ENCODE data around the gene GUCD1. TPM values are rescaled to one million over a fixed set of nuclear protein-coding genes. Genes with fewer than 3 reads are reported as not detected.

The GUCD1 gene
- total and polyA plus RNA-seq, 10 of the 15 experiments (the other 5 are each of a cell fraction or from before 2014, with no cell fraction given): 56.0 to 177 (median 88.2) TPM

DNA sequence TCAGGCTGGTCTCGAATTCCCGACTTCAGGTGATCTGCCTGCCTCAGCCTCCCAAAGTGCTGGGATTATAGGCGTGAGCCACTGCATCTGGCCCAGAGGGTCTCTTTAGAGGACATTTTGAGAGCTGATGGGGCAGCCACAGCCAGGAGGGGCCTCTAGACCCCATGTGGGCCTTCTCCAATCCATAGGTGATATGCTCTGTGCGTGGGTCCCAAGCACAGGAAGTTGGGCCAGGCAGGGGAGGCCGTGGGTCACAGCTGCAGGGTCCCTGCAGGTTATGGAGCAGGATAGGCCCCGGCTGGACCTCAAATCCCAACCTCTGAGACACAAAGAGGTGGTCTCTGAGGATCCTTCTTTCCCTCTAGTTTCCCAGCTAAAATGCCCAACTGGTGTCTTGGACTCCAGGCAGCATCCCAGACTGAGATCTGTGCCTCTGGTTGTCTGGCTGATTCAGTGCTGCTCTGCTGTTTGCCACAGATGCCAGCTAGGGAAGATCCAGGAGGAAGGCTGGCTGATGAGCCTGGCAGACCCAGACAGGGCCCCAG, 36.4 kb upstream of the GUCD1 start (continued):
- TF ChIP-seq, protein P1, sequence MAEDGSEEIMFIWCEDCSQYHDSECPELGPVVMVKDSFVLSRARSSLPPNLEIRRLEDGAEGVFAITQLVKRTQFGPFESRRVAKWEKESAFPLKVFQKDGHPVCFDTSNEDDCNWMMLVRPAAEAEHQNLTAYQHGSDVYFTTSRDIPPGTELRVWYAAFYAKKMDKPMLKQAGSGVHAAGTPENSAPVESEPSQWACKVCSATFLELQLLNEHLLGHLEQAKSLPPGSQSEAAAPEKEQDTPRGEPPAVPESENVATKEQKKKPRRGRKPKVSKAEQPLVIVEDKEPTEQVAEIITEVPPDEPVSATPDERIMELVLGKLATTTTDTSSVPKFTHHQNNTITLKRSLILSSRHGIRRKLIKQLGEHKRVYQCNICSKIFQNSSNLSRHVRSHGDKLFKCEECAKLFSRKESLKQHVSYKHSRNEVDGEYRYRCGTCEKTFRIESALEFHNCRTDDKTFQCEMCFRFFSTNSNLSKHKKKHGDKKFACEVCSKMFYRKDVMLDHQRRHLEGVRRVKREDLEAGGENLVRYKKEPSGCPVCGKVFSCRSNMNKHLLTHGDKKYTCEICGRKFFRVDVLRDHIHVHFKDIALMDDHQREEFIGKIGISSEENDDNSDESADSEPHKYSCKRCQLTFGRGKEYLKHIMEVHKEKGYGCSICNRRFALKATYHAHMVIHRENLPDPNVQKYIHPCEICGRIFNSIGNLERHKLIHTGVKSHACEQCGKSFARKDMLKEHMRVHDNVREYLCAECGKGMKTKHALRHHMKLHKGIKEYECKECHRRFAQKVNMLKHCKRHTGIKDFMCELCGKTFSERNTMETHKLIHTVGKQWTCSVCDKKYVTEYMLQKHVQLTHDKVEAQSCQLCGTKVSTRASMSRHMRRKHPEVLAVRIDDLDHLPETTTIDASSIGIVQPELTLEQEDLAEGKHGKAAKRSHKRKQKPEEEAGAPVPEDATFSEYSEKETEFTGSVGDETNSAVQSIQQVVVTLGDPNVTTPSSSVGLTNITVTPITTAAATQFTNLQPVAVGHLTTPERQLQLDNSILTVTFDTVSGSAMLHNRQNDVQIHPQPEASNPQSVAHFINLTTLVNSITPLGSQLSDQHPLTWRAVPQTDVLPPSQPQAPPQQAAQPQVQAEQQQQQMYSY (CRISPR knock-in tag; IDR thresholded peaks at IDR 0.05): no peak
- TF ChIP-seq ZNF384 (IDR thresholded peaks at IDR 0.05; ENCODE audit: borderline replicate concordance, low read depth, low read length) (no peak), ZSCAN29 (IDR thresholded peaks at IDR 0.05) (no peak)

DNA sequence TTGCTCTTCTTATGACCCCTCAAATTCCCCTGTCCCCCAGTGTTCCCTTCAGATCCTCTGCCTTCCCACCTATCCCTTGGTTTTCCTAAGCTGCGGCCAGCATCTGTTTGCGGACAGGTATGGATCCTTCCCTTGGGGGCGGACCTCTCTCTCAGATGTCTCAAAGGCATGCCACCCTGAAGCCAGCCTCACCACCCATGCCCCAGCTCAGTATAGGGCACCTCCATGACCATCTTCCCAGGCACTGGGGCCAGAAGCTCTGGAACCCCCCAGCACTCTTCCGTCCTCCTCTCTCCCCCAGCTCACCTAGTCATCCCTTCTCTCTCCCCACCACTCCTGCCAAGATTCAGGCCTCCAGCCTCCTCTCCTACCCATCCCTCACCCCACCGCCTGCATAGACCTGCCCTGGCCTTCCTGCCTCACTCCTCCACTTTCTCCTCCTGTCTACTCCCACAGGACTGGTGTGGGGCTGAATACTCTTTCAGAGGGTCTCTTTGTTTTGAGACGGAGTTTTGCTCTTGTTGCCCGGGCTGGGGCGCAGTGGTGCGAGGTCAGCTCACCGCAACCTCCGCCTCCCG, 35.7 kb upstream of the GUCD1 start:
- intact Hi-C loops (cut with micrococcal nuclease; ENCODE audit: unreplicated experiment): no loop called here
- ATAC-seq: no peak
- TF ChIP-seq SMAD1 (IDR thresholded peaks at IDR 0.05; ENCODE audit: low read depth, partially characterized antibody) (no peak), ZNF384 (IDR thresholded peaks at IDR 0.05; ENCODE audit: borderline replicate concordance, low read depth, low read length) (no peak), NFYB (IDR thresholded peaks at IDR 0.05; ENCODE audit: insufficient read depth, low read depth, low read length) (no peak), NR2F1 (conservative IDR thresholded peaks at IDR 0.05) (no peak), SUPT20H (IDR thresholded peaks at IDR 0.05; ENCODE audit: borderline replicate concordance, control insufficient read depth, low read depth, low read length) (no peak), ZNF274 (IDR thresholded peaks at IDR 0.05; ENCODE audit: insufficient read depth, insufficient read length) (no peak)
- TF ChIP-seq, protein P2, sequence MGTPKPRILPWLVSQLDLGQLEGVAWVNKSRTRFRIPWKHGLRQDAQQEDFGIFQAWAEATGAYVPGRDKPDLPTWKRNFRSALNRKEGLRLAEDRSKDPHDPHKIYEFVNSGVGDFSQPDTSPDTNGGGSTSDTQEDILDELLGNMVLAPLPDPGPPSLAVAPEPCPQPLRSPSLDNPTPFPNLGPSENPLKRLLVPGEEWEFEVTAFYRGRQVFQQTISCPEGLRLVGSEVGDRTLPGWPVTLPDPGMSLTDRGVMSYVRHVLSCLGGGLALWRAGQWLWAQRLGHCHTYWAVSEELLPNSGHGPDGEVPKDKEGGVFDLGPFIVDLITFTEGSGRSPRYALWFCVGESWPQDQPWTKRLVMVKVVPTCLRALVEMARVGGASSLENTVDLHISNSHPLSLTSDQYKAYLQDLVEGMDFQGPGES (IDR thresholded peaks at IDR 0.05): no peak
- TF ChIP-seq, protein P1 (CRISPR knock-in tag; IDR thresholded peaks at IDR 0.05): no peak
- TF ChIP-seq, protein P3, sequence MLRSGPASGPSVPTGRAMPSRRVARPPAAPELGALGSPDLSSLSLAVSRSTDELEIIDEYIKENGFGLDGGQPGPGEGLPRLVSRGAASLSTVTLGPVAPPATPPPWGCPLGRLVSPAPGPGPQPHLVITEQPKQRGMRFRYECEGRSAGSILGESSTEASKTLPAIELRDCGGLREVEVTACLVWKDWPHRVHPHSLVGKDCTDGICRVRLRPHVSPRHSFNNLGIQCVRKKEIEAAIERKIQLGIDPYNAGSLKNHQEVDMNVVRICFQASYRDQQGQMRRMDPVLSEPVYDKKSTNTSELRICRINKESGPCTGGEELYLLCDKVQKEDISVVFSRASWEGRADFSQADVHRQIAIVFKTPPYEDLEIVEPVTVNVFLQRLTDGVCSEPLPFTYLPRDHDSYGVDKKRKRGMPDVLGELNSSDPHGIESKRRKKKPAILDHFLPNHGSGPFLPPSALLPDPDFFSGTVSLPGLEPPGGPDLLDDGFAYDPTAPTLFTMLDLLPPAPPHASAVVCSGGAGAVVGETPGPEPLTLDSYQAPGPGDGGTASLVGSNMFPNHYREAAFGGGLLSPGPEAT (IDR thresholded peaks at IDR 0.05; ENCODE audit: low read depth): no peak

More for the DNA sequence above, 35.7 kb upstream of the GUCD1 start:
- Histone ChIP-seq H3K9ac (ENCODE audit: control insufficient read depth, insufficient read depth, low read length) (no peak overlapping the region), H3K27me3 (replicated peaks in 1 of 2; ENCODE audit: control insufficient read depth in 2 of 2, insufficient read depth in 2 of 2, low read length in 1 of 2) (no peaks in the 10 kb centered on the region), H3K4me1 (ENCODE audit: control insufficient read depth, insufficient read depth, low read length) (no peaks in the 10 kb centered on the region), H4K20me1 (ENCODE audit: control insufficient read depth, insufficient read depth) (no peaks in the 10 kb centered on the region), H3K9me3 (replicated peaks; ENCODE audit: control insufficient read depth, insufficient read depth, low read length) (no peaks in the 10 kb centered on the region), H2AFZ (ENCODE audit: control insufficient read depth, low read depth, low read length) (no peak overlapping the region), H3K4me3 (no peak overlapping the region), H3K4me2 (ENCODE audit: control insufficient read depth, insufficient read depth) (no peak overlapping the region), H3K27ac (ENCODE audit: control insufficient read depth, insufficient read depth) (no peak overlapping the region), H3K79me2 (ENCODE audit: control insufficient read depth, insufficient read depth, low read length) (no peaks in the 10 kb centered on the region), H3K36me3 (ENCODE audit: control insufficient read depth in 2 of 2, insufficient read depth in 2 of 2, low read length in 1 of 2) (no peaks in the 10 kb centered on the region)
- ChIA-PET CTCF (no interaction called here), SMC1A (ENCODE audit: uncharacterized antibody, unreplicated experiment) (interaction anchor here (0.8 to 0.9 kb wide), 2 partner anchors 11 to 23 kb away, joined by 3 read pairs; no protein-coding TSS in a partner anchor), POLR2A (no interaction called here), RAD21 (ENCODE audit: unreplicated experiment) (no interaction called here)
- no peak for FAIRE-seq
- WGBS (ENCODE audit: insufficient coverage, insufficient replicate concordance, low lambda C conversion rate, missing lambda C conversion rate): 92% methylated on average over 12 of the region's 12 CpGs
- no TSS peak for BruUV-seq (replicated peaks)
- in situ Hi-C loops (cut with MboI): no loop called here
- no peak for DNase-seq (ENCODE audit: low read depth, low spot score)

Data from GM12878 (cell line).